Hepatic stellate cell (primary cell): ENCODE results near the gene GPR132.
A peak's percentile ranks its signal among the peaks of the same experiment; 100 is the strongest.
"Not testable (repeated sequence)": the region's sequence is repeated elsewhere in the genome, so short reads cannot be mapped to it uniquely, and the experiment has no call there.

ENCODE experiments used
- DNase-seq: peaks from one replicate; pipeline ENCODE4 v3.0.0; 2011; ENCODE audit warnings: low spot score

The GPR132 gene

DNA sequence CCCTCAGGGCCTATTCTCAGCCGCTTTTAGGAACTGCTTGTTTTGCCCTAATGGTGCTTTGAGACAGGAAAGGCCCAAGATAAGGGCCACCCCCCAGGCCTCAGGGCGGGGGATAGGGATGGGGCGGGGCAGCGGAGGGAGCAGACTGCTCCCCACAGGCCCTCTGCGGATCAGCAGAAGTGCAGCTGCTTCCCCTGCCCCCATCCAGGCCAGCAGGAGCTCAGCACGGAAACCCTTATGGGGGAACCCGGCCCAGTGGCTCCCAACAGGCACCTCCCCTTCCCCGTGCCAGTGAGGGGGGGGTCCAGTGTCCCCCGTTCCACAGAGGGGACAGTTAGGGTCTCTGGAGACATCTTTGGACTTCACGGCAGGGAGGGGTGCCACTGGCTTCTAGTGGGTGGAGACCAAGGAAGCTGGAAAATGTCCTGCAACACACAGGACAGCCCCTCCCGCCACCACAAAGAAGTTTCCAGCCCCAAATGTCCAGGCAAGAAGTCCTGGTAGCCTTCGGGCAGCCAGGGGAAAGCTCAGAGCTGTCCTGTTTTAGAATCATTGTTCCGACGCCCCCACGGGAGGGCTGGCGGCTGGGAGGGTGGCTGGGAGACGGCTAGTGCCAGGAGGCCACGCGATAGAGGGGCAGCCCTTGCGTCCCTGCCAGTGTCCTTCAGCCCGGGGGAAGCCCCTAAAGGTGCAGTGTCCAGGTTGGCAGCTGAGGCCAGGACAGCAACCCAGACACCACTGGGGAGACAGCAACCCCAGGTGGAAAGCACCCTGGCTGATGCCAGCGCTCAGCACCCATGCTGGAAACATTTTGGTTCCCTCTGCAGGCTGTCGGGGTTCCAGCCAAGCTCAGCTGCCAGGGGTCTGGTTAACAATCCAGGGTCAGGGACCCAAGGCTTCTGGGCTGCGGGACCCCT lies 10.4 kb upstream of the GPR132 start:
- peak; percentile 51 for DNase-seq

DNA sequence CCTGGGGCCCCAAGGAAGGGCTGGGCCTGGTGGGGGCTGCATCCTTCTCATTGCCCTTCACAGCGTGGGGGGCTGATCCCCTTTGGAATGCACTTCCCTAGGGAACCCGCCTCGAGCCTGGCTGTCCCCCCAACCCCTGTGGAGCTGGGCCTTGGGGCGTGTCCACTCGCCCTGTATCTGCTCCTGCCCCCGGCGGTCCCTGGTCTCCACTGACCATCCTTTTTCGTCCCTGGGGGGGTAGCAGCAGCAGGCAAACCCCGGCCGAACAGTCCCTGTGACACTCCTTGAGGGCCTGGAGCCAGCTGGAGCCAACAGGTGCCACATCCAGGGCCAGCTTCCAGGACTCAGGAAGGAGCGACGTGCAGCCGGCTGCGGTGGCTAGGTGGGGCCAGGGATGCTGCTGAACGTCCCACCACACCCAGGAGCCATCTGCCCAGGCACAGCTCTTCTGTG lies 9.4 kb upstream of the GPR132 start:
- DNase-seq: no peak

- DNase-seq: no peak
Observed at GRCh38 chr14:105073720-105074600, 8.7 kb upstream of the GPR132 start.

DNA sequence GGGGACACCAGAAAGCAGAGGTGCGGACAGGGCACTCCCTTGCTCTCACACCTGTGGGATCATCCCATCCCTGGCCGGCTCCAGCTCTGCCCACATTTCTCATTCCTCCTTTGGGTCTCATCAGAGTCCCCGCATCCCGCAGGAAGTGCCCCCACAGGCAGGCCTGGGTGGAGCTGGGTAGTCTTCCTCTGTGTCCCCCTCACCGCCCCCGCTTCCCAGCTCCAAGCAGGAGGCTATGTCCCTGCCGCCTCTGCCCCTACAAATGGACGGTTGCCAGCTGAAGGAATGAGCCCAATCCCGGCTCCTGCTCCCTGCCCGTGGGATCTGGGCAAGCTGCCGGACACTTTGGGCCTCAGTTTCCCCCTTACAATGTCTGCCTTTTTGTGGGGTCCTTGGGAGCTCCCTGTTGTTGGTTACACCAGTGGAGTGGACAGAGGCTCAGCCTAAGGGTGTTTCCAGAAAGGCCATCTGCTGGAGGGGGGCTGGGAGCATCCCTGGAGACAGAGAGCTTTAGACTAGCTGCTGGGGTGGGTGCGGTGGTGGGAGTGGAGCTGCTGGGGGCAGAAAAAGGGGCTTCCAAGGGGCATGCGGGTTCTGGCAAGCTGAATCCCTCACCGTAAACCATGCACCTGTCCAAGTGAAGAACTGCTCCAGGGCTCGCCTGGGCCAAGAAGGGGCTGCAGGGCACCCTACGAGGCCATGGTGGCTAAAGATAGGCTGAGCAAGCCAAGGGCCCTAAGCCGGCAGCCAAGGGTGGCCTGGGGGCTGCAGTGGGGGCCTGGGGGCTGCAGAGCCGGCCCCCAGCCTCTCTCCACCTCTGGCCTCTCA lies 7.9 kb upstream of the GPR132 start:
- DNase-seq: no peak

- no peak for DNase-seq
Observed at GRCh38 chr14:105072381-105072861, 7.2 kb upstream of the GPR132 start.

- no peak for DNase-seq
Observed at GRCh38 chr14:105071942-105072341, 6.7 kb upstream of the GPR132 start.

GRCh38 chr14:105071326-105071725 lies 6.1 kb upstream of the GPR132 start:
- no peak for DNase-seq

DNA sequence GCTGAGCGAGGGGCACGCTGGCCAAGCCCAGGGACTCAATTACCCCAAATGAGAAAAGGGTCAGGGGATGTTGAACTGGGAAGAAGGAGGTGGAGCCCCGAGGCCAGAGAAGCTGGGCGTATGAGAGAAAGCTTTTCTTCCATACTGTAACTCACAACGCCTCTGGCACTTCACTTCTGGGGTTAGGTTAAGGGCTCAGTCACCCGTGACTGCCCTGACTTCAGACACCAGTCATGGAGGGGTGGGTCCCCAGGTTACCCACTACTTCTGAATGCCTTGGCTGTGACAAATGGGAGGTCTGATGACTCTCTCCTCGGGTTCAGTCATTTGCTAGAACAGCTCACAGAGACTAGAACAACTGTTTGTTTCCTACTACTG lies 5.5 kb upstream of the GPR132 start:
- DNase-seq: no peak

DNA sequence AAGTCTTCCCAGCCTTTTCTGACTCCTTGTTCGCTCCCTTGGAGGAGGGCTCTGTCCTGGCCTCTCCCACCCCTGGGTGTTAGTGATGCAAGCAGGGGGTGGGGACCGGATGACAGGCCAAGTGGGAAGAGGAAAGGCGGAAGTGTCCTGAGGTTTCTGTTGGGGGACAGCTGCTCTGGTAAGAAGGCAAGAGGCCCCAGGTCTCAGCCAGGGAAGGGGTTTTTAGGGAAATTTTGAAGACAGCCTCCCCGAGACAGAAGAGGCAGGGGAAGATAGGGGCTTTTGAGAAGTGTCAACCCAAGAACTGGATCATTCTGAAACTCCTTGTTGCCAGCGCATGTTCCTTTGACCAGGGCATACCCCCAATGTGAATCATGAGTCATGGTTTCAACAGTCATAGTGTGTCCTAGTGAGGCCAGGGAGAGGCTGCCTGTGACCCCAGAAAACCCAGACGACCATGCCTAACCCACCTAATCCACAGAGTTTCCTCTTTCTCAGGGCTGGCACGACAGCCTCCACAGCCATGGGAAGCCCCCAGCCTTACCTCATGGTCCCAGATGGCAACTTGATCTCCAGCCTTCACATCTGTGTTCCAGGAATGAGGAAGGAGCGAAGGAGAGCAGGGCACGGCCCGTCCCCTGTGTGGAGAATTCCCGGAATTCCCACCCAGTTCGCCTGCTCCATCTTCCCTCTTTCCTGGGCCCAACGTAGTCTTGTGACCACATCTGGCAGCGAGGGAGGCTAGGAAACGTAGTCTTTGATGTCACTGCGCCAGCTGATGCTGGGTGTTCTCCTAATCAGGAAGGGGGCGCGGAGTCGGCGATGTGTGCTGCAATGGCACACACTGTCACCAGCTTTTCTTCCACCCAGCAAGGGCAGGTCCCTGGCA lies 4.9 kb upstream of the GPR132 start:
- DNase-seq: no peak

DNA sequence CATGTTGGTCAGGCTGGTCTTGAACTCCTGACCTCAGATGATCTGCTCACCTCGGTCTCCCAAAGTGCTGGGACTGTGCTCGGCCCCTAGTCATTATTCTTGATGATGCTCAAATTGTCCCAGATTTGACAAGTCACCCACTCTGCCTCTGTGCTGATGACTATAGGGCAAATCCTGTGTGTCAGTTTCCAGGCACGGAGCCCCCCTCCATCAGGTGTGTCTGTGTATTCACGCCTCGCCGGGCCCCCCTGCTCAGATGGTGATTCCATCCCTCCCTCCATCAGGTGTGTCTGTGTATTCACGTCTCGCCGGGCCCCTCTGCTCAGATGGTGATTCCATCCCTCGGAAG lies 4.3 kb upstream of the GPR132 start:
- DNase-seq: no peak

DNA sequence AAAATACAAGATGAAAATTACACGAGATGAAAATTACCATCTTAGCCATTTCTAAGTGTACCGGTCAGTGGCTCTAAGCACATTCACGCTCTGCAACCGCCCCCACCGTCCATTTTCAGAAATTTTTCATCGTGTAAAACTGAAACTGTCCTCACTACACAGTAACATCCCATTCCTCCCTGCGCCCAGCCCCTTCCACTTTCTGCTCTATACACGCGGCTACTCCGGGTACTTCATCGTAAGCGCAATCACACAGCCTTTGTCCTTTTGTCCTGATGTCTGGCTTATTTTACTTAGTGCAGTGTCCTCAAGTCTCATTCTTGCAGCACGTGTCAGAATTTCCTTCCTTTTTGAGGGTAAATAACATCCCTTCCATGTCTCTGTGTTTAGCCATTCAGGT lies 3.6 kb upstream of the GPR132 start:
- DNase-seq: no peak

DNA sequence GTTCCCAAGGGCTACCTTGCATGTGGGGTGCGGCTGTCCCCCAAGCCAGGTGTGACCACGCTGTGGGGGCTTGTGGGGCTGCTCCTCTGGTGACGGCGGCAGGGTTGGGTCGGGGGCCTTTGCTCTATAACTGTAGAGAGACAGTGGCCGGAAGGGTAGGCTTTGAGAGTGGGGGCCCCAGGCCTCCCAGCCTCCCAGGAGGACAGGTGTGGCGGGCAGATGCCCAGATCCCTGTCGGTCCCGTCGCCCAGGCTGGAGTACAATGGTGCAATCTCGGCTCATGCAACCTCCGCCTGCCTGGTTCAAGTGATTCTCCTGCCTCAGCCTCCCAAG lies 2.7 kb upstream of the GPR132 start:
- no peak for DNase-seq

- peak; percentile 63 for DNase-seq
Observed at GRCh38 chr14:105067140-105067968, 2.1 kb upstream of the GPR132 start.

DNA sequence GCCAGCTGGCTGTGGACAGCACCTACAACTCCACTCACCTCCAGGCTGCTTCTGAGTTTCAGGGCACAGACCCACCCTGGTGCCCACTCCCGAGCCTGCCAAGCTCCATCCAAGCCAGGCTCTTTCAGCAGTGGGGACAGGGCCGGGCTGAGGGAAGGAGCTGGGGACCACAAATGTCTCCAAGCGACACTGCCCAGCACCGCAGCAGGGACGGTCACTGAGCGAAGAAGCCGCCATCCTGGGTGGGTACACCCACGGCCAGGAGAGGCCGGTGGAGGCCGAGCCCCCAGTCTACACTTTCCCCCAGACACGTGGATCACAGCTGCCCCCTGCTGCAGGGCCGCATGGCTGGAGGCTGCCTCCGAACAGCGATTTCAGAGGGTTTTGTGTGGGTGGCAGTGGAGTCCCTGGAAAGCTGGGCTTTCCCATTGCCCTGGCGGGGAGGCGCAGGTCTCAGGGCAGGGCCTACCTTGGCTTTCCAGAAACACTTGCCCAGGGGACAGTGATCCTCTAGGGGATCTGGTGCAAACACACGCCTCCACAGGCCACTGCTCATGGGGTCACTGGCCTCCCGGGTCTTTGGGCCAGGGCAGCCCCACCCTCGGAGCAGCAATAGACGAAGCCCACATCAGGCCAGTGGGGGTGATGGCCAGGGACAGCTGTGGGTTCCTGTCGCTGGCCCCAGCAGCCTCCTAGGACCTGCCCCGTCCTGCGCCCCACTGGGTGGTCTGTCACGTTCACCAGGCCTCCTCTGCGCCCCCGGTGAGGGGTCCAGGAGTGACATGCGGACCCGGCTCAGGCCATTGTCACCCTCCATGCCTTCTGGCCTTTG lies 1.2 kb upstream of the GPR132 start:
- DNase-seq: no peak

GRCh38 chr14:105064721-105065143 lies 498 bp downstream of the GPR132 start:
- peak; percentile 65 for DNase-seq

- no peak for DNase-seq
Observed at GRCh38 chr14:105064001-105064400, 1.2 kb downstream of the GPR132 start.

GRCh38 chr14:105063506-105063905 lies 1.7 kb downstream of the GPR132 start:
- DNase-seq: not testable (repeated sequence)

DNA sequence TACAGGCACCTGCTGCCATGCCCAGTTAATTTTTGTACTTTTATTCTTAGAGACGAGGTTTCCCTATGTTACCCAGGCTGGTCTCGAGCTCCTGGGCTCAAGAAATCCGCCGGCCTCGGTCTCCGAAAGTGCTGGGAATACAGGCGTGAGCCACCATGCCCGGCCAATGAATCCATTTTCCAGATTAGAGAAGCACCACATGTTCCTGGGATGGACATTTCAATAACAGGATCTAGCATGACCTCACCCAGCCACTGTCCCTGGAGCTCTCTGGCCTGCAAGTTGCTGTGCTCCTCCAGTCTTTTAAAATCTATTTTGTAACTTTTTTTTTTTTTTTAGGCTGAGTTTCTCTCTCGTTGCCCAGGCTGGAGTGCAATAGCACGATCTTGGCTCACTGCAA lies 2.2 kb downstream of the GPR132 start:
- DNase-seq: no peak

DNA sequence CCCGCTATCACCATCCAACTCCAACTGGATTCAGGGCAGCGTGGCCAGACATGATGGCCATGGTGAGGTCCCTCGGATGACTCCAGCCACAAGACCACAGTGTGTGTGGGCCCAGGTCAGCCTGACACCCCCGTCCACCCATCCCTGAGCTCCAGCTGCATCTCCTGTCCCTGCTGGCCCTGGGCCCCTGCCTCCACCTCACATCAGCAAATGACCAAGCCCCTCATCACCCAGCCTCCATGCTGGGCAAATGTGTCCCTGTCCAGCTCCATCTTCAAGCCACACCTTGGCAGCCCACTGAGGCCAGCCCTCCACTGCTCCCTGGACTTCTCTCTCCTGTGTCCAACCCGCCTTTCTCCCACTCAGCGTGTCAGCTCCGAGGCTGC lies 3.2 kb downstream of the GPR132 start:
- DNase-seq: no peak
